Stimulated activated CD4-positive, alpha-beta T cell treated with anti-CD3 and anti-CD28 coated beads, Interleukin-4, amount 100 ng/mL, for 1 hour (primary cell): ENCODE results near the gene AKAP1.

ENCODE experiments used
- DNase-seq: peaks from one replicate; pipeline ENCODE4 v3.0.0-alpha.2; 2020

Gene AKAP1

GRCh38 chr17:57135789-57136291, 50.8 kb downstream of the AKAP1 start:
- DNase-seq: peak; percentile 18

GRCh38 chr17:57136355-57136754, 51.3 kb downstream of the AKAP1 start:
- no peak for DNase-seq

DNA sequence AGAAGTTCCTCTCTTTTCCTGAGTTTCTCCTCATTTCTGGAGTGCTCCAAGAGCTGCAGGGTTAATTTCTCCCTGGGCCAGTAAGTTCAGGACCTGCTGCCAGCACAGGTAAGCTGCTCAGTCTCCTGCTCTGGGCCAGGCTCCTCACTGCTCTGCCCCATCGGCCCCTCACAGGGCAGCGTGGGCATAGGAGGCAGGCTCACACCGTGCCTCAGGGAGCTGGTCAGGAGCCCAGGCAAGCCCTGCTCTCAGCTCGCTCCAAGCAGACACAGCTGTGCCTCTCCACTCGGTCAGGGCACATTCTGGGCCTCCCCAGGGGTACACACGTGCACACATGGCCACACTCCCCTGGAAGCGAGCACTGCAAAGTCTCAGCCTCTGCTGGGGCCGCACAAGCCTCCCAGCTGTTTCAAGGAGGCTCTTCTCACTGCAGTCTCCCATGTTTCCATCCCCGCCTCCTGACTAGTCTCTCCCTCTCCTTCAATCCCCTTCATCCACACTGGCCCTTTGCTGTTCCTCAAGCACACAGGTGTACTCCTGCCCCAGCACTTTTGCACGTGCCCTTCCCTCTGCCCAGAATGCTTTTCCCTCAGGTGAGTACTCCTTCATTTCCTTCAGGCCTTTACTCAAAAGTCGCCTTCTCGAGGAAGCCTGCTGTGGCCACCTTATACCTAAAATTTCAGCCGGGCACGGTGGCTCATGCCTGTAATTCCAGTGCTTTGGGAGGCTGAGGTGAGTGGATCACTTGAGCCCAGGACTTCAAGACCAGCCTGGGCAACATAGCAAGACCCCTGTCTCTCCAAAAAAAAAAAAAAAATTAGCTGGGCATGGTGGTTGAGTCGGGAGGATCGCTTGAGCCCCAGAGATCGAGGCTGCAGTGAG, 53.2 kb downstream of the AKAP1 start:
- DNase-seq: no peak

DNA sequence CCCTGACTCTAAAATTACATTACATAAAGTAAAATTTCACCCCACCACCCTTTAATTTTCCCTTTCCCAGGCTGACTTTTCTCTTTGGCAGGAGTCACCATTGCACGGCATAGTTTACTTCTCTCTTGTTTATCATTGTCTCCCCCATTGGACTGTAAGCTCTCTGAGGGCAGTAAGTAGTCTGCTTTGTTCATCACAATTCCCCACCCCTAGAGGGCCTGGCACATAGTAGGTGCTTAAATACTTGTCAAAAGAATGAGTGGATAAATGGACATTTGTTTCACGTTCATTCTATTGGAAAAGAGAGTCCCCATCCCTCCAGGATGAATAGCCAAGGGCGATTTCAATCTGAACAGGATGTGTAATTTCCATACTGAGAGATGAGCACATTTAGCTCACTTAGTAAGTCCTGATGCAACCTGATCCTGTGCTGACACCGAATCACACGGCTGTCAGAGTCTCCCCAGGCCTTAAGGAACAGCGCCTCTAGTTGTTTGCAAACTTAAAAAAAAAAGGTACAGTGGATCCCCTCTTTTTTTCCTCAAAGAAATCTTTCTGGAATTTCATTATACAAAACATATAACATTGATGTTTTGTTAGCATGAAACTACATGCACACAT, 54.0 kb downstream of the AKAP1 start:
- DNase-seq: no peak

GRCh38 chr17:57140316-57140715, 55.3 kb downstream of the AKAP1 start:
- no peak for DNase-seq

DNA sequence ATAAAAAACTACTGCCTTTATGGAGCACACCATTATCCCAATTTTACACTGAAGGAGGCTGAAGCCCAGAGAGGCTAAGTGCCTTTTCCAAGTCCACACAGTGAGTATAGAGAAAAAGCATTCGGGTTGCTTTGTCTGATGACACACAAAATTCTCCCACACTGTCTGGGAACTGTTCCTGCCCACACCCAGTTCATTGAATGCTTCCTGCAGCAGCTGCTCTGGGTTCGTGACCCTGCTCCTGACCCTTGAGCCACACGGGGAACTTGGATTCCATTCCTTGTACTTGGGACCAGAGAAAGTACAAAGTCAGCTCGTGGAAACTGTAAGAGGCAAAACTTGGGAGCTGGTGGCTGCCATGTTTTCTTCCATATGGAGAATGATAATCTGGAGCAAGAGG, 57.9 kb downstream of the AKAP1 start:
- no peak for DNase-seq

GRCh38 chr17:57143361-57143760, 58.3 kb downstream of the AKAP1 start:
- no peak for DNase-seq

- no peak for DNase-seq
Observed at GRCh38 chr17:57143919-57144318, 58.9 kb downstream of the AKAP1 start.

DNA sequence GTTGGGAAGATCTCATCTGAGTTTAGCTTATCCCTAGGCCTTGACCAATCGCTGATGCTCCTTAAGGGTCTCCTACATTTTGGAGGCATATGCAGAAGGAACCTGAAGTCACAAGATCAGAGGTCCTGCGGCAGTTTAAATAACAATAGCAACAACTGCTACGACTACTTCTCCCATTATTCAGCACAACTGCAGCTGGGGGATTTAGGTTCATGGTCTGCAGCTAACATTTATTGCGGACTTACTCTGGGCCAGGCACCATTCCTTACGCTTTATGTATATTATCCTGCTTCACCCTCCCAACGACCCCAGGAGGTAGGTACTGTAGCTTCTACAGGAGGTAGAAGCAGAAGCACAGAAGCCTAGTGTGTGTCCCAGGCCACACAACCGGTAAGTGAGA, 59.5 kb downstream of the AKAP1 start:
- no peak for DNase-seq

- no peak for DNase-seq
Observed at GRCh38 chr17:57145347-57145746, 60.3 kb downstream of the AKAP1 start.

DNA sequence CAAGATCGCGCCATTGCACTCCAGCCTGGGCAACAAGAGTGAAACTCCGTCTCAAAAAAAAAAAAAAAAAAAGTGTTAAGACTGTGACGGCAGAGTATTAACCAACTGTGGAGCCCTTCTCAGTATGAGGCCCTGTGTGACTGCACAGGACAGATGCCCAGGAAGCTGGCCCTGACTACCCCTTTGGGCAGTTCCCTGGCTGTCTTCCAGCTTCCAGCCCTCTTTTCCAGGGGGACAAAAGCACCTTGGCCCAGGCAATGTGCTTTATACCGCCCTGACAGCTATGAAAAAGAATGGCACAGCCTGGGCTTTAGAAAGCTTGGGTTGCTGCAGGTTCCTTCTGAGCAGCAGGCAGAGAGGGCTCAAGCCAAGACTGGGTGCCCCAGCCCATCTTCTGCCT, 61.2 kb downstream of the AKAP1 start:
- no peak for DNase-seq

DNA sequence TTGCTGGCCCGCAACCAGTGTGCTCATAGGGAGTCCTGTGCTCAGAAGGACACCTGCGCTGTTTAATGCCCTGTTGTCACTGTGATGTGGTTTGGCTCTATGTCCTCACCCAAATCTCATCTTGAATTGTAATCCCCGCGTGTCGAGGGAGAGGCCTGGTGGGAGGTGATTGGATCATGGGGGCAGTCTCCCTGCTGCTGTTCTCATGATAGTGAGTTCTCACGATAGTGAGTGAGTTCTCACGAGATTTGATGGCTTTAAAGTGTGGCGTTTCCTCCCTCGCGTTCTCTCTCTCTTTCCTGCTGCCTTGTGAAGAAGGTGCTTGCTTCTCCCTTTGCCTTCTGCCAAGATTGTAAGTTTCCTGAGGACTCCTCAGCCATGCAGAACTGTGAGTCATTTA, 66.8 kb downstream of the AKAP1 start:
- no peak for DNase-seq

- DNase-seq: no peak
Observed at GRCh38 chr17:57152967-57153528, 68.0 kb downstream of the AKAP1 start.

DNA sequence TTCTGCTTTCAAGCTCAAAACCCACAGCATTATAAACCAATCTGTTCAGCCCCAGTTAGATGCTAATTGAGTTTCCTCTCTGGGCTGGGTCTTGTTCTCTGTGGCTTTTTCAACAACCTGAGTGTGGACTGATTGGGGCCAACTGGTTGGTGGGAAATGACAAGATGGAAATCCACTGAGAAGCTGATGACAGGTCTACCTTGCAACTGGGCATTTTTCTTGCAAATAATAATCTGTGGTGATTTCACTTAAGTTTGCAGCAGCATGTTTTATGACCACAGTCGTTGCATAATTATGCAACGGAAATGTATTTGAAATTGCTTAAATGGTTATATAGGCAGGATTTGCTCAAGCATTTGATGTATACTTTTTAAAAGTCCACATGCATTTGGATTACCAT, 69.9 kb downstream of the AKAP1 start:
- DNase-seq: no peak

GRCh38 chr17:57158325-57158724, 73.3 kb downstream of the AKAP1 start:
- DNase-seq: no peak

- DNase-seq: no peak
Observed at GRCh38 chr17:57158795-57159194, 73.7 kb downstream of the AKAP1 start.

DNA sequence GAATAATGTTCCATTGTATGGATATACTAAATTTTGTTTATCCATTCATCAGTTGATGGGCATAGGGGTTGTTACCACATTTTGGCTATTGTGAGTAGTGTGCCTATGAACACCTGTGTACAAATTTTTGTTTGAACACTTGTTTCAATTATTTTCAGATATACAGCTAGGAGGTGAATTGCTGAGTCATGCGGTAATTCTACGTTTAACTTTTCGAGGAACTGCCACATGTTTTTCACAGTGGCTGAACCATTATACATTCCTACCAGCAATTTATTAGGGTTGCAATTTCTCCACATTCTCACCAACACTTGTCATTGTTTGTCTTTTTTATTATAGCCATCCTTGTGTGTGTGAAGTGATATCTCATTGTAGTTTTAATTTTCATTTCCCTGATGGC, 75.6 kb downstream of the AKAP1 start:
- DNase-seq: no peak

DNA sequence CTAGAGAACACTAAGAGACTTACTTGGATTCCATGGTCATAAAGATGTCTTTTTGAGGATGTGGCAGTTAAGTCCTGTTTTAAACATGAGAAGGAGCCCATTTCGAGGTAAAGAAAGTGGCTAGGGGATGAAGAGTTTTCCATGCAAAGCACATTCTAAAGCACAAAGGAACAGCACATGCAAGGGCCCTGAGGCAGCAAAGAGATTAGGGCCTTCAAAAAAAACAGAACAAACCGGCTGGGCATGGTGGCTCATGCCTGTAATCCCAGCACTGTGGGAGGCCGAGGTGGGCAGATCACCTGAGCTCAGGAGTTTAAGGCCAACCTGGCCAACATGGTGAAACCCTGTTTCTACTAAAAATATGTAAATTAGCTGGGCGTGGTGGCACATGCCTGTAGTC, 79.8 kb downstream of the AKAP1 start:
- no peak for DNase-seq

DNA sequence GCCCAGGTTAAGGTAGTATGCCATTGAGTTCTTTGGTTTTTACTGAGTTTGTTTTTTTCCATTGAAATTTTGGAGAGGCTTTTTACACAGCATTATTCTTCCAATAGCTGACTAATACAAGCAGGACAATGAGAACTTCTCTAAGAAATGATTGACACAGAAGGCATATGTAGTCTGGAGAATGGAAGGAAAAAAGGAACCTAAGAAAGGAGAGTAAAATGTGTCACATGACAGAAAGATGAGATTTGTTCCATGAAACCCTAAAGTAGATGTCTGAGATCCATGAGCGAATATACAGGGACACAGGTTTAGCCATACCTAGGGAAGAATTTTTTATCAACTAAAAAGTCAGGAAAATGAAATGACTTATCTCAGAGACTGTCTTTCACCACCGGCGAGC, 80.7 kb downstream of the AKAP1 start:
- DNase-seq: no peak

GRCh38 chr17:57166803-57167202, 81.8 kb downstream of the AKAP1 start:
- no peak for DNase-seq

DNA sequence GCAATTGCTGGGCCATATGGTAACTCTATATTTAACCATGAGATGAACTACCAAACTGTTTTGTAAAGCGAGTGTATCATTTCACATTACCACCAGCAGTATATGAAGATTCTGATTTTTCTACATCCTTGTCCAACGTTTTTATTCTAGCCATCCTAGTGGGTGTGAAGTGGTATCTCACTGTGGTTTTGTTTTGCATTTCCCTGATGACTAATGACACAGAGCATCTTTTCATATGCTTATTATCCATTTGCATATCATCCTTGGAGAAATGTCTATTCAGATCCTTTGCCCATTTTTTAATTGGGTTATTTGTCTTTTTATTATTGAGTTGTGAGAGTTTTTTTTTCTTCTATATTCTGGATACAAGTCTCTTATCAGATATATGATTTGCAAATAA, 83.6 kb downstream of the AKAP1 start:
- DNase-seq: no peak

GRCh38 chr17:57170866-57171265, 85.8 kb downstream of the AKAP1 start:
- no peak for DNase-seq
